H1 (cell line): ENCODE measurements around the gene ZNG1B. TPM values are rescaled to one million over a fixed set of nuclear protein-coding genes. Genes with fewer than 3 reads are reported as not detected.
"Not testable (repeated sequence)": the region's sequence is repeated elsewhere in the genome, so short reads cannot be mapped to it uniquely, and the experiment has no call there.

ENCODE experiments used
- CTCF ChIA-PET: fragments of 300-600 bp; sonication (Branson Sonifier 250); formaldehyde crosslinking; loops from one replicate; lab custom pipeline; 2021; ENCODE audit not compliant: partially characterized antibody; lab: Charles Lee
- POLR2A ChIA-PET: fragments of 300-600 bp; sonication (Branson Sonifier 250); formaldehyde crosslinking; loops from one replicate; lab custom pipeline; 2021; ENCODE audit warnings: inconsistent platforms; ENCODE audit not compliant: partially characterized antibody; lab: Charles Lee
- DNase-seq, 2 experiments: peaks; one replicate each; pipeline versions ENCODE4 v3.0.0 to v3.0.0-alpha.2; 2010 to 2022; ENCODE audit warnings: low spot score in 2 of 2, low read depth in 1 of 2, mixed read lengths in 1 of 2
- FAIRE-seq: peaks from 2 replicates; lab custom pipeline; 2011; peaks lifted over from hg19 to GRCh38; lab: Jason Lieb, UNC
- H2AFZ ChIP-seq: 2 replicates; pipeline ENCODE4 v1.8.1; 2012; ENCODE audit warnings: low read length, inconsistent platforms
- H2AK5ac ChIP-seq: 2 replicates; pipeline ENCODE4 v1.6.1; 2013; ENCODE audit warnings: low read depth, low read length
- H2BK120ac ChIP-seq: replicated peaks from 2 replicates; pipeline ENCODE3; 2013; ENCODE audit warnings: low read depth, low read length, inconsistent platforms
- H2BK12ac ChIP-seq: 2 replicates; pipeline ENCODE4 v1.6.1; 2013; ENCODE audit warnings: low read depth, low read length
- H2BK15ac ChIP-seq: 2 replicates; pipeline ENCODE4 v1.6.1; 2013; ENCODE audit warnings: low read length
- H2BK20ac ChIP-seq: 2 replicates; pipeline ENCODE4 v1.6.1; 2013; ENCODE audit warnings: low read length
- H2BK5ac ChIP-seq: 2 replicates; pipeline ENCODE4 v1.6.1; 2013; ENCODE audit warnings: low read depth, low read length
- H3K14ac ChIP-seq: 2 replicates; pipeline ENCODE4 v1.6.1; 2013; ENCODE audit warnings: inconsistent platforms; ENCODE audit not compliant: insufficient read length
- H3K18ac ChIP-seq: 2 replicates; pipeline ENCODE4 v1.6.1; 2013; ENCODE audit warnings: low read length; ENCODE audit errors: extremely low read depth
- H3K23ac ChIP-seq: 2 replicates; pipeline ENCODE4 v1.6.1; 2013; ENCODE audit warnings: inconsistent platforms; ENCODE audit not compliant: insufficient read length
- H3K23me2 ChIP-seq: 2 replicates; pipeline ENCODE4 v1.6.1; 2013; ENCODE audit warnings: low read depth, low read length
- H3K27ac ChIP-seq: 2 replicates; pipeline ENCODE4 v1.6.1; 2011; ENCODE audit warnings: low read depth, low read length, inconsistent platforms
- H3K27me3 ChIP-seq, 4 experiments: replicated peaks in 1 of 4; 1 replicate in 1 of 4; 2 replicates in 3 of 4; pipeline versions ENCODE4 v1.6.1 to v1.8.1; 2011 to 2013; ENCODE audit warnings: low read length in 3 of 4, mild to moderate bottlenecking in 3 of 4, inconsistent platforms in 2 of 4, mixed read lengths in 2 of 4, moderate library complexity in 1 of 4; ENCODE audit not compliant: control insufficient read depth in 3 of 4, insufficient read depth in 3 of 4; ENCODE audit errors: extremely low read depth in 1 of 4
- H3K36me3 ChIP-seq, 4 experiments: 2 replicates each; pipeline versions ENCODE4 v1.6.1 to v1.8.1; 2011 to 2013; ENCODE audit warnings: mild to moderate bottlenecking in 4 of 4, low read length in 3 of 4, moderate library complexity in 2 of 4, control low read depth in 1 of 4, inconsistent platforms in 1 of 4; ENCODE audit not compliant: insufficient read depth in 4 of 4, control insufficient read depth in 2 of 4
- H3K4ac ChIP-seq: replicated peaks from 2 replicates; pipeline ENCODE3; 2013; ENCODE audit warnings: low read length, low read depth, mixed read lengths, inconsistent platforms; ENCODE audit not compliant: insufficient read length
- H3K4me1 ChIP-seq, 4 experiments: replicated peaks in 1 of 4; 1 replicate in 1 of 4; 2 replicates in 3 of 4; pipeline versions ENCODE4 v1.6.1 to v1.8.1; 2011 to 2013; ENCODE audit warnings: low read length in 3 of 4, inconsistent platforms in 2 of 4, mixed read lengths in 1 of 4; ENCODE audit not compliant: insufficient read depth in 4 of 4, control insufficient read depth in 3 of 4
- H3K4me2 ChIP-seq, 2 experiments: 2 replicates each; pipeline versions ENCODE4 v1.6.1 to v1.8.1; 2011 to 2013; ENCODE audit warnings: low read depth in 2 of 2, low read length in 2 of 2, control low read depth in 1 of 2, inconsistent platforms in 1 of 2, mild to moderate bottlenecking in 1 of 2; ENCODE audit not compliant: insufficient read depth in 1 of 2
- H3K4me3 ChIP-seq, 4 experiments: fragments of 200-600, 300-600 bp in 1 of 4; sonication (generic), shearing (Covaris generic), sonication (Bioruptor Twin) in 1 of 4; 2 replicates each; pipeline versions ENCODE4 v1.5.1 to v1.8.1; 2011 to 2016; ENCODE audit warnings: low read length in 4 of 4, low read depth in 3 of 4, control low read depth in 2 of 4, inconsistent platforms in 2 of 4, mild to moderate bottlenecking in 2 of 4, mixed read lengths in 1 of 4, moderate library complexity in 1 of 4; ENCODE audit not compliant: insufficient read depth in 2 of 4; ENCODE audit errors: extremely low read depth in 1 of 4
- H3K56ac ChIP-seq: replicated peaks from 2 replicates; pipeline ENCODE3; 2013; ENCODE audit warnings: low read depth, mild to moderate bottlenecking, mixed read lengths, low read length, inconsistent platforms; ENCODE audit not compliant: insufficient read length
- H3K79me1 ChIP-seq: 2 replicates; pipeline ENCODE4 v1.6.1; 2013; ENCODE audit warnings: low read depth, low read length, control low read depth
- H3K79me2 ChIP-seq, 2 experiments: 2 replicates each; pipeline versions ENCODE4 v1.6.1 to v1.8.1; 2012 to 2013; ENCODE audit warnings: low read length in 2 of 2, mild to moderate bottlenecking in 2 of 2, inconsistent platforms in 1 of 2; ENCODE audit not compliant: insufficient read depth in 2 of 2, control insufficient read depth in 1 of 2
- H3K9ac ChIP-seq, 4 experiments: replicated peaks in 1 of 4; 1 replicate in 1 of 4; 2 replicates in 3 of 4; pipeline versions ENCODE4 v1.6.1 to v1.8.1; 2011 to 2013; ENCODE audit warnings: low read depth in 3 of 4, low read length in 3 of 4, control low read depth in 2 of 4, mild to moderate bottlenecking in 2 of 4, moderate library complexity in 2 of 4, inconsistent platforms in 1 of 4; ENCODE audit errors: extremely low read depth in 1 of 4
- H3K9me3 ChIP-seq, 2 experiments: 2 replicates each; pipeline versions ENCODE4 v1.6.1 to v1.8.1; 2012 to 2013; ENCODE audit warnings: mild to moderate bottlenecking in 2 of 2, moderate library complexity in 2 of 2, control low read depth in 1 of 2, inconsistent platforms in 1 of 2, low read depth in 1 of 2, low read length in 1 of 2, mixed read lengths in 1 of 2; ENCODE audit not compliant: insufficient read depth in 2 of 2
- H4K20me1 ChIP-seq, 2 experiments: replicated peaks in 1 of 2; 2 replicates each; pipeline versions ENCODE3 to v1.8.1; 2011 to 2013; ENCODE audit warnings: inconsistent platforms in 2 of 2, low read length in 2 of 2, mild to moderate bottlenecking in 1 of 2; ENCODE audit not compliant: insufficient read depth in 2 of 2, control insufficient read depth in 1 of 2
- H4K5ac ChIP-seq: 2 replicates; pipeline ENCODE4 v1.6.1; 2013; ENCODE audit warnings: low read length, low read depth, mixed read lengths, inconsistent platforms; ENCODE audit not compliant: insufficient read length
- H4K8ac ChIP-seq: 2 replicates; pipeline ENCODE4 v1.8.0; 2013; ENCODE audit warnings: mild to moderate bottlenecking, moderate library complexity, low read length, inconsistent platforms; ENCODE audit not compliant: insufficient read depth; ENCODE audit errors: extremely low read depth
- H4K91ac ChIP-seq: replicated peaks from 2 replicates; pipeline ENCODE3; 2013; ENCODE audit warnings: low read length, mixed read lengths, inconsistent platforms; ENCODE audit not compliant: insufficient read length
- EZH2 ChIP-seq: fragments of 200-600 bp; sonication (generic); IDR thresholded peaks from 2 replicates; pipeline ENCODE4 v1.7.1; 2012; ENCODE audit warnings: low read depth, mild to moderate bottlenecking, moderate library complexity, low read length, inconsistent platforms; ENCODE audit not compliant: severe bottlenecking
- SUZ12 ChIP-seq: fragments of 200-600 bp; sonication (generic); IDR thresholded peaks from 2 replicates; pipeline ENCODE4 v1.6.1; 2012; ENCODE audit warnings: mild to moderate bottlenecking, inconsistent platforms, low read length, moderate library complexity, mixed read lengths
- WGBS, 2 experiments: shearing (Covaris generic) in 1 of 2; methylation state at CpG; one replicate each; pipeline versions ENCODE4 v1.1.6 to v1.1.7; 2013 to 2015; ENCODE audit warnings: low lambda C conversion rate in 2 of 2, mixed read lengths in 2 of 2, inconsistent platforms in 1 of 2, low coverage in 1 of 2, missing lambda C conversion rate in 1 of 2; ENCODE audit not compliant: insufficient replicate concordance in 2 of 2, insufficient coverage in 1 of 2, insufficient read length in 1 of 2; ENCODE audit errors: extremely low coverage in 1 of 2, missing lambda C conversion rate in 1 of 2; 5-methylcytosine and 5-hydroxymethylcytosine counted together
- polyA plus RNA-seq, 7 experiments: library from polyadenylated mRNA; depleted of rRNA in 3 of 7; stranded (reverse) in 5 of 7; unstranded in 2 of 7; fragments of >200 nt in 5 of 7; fragments of 200-250 nt in 2 of 7; gene quantifications; 1 replicate in 5 of 7; 2 replicates in 1 of 7; 4 replicates in 1 of 7; pipeline versions ENCODE4 v1.2.1 to v1.2.3, GENCODE V29; 2011 to 2013; ENCODE audit warnings: missing spikeins in 2 of 7, mixed read lengths in 2 of 7
- total RNA-seq: library from RNA; stranded (reverse); fragmentation: NEBNext Ultra II Directional; extraction: Animal tissue kit (Norgen Biotek cat#: 25700); gene quantifications from 2 replicates; pipeline ENCODE4 v1.2.1, GENCODE V29; 2021

The ZNG1B gene
- total and polyA plus RNA-seq, 2 of the 8 experiments (the other 6 are each of a cell fraction or from before 2014, with no cell fraction given): 12.8 to 32.7 TPM

DNA sequence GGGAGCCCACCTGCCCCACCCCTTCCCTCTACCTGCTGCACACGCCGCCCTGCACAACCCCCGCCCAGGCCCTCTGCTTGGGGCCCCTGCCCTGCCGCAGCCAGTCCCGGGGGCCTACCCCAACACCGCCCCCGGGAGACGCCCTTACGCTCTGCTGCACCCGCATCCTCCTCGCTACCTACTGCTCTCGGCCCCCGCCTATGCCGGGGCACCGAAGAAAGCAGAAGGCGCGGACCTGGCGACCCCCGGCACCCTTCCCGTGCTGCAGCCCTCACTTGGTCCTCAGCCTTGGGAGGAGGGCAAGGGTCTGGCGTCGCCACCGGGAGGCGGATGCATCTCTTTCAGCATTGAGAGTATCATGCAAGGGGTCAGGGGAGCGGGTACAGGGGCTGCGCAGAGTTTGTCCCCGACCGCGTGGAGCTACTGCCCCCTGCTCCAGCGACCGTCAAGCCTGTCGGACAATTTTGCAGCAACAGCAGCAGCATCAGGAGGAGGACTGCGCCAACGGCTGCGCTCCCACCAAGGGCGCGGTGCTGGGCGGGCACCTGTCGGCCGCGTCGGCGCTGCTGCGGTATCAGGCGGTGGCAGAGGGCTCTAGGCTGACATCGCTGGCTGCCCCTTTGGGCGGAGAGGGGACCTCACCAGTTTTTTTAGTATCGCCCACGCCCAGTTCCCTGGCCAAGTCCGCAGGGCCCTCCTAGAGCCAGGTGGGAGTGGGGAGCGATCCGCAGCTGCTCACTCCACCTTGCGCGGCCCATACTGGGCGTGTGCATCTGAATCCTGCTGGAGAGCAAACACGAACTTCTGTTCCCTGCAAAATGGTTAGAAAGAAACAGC lies 62.6 kb downstream of the ZNG1B start:
- H2BK120ac ChIP-seq, H3K23ac ChIP-seq, H4K20me1 ChIP-seq, H4K91ac ChIP-seq, H4K5ac ChIP-seq, CTCF ChIA-PET, H3K79me1 ChIP-seq, H3K14ac ChIP-seq, H2AK5ac ChIP-seq, H2AFZ ChIP-seq, H3K27ac ChIP-seq, H3K4me1 ChIP-seq, H3K4me3 ChIP-seq, H3K79me2 ChIP-seq, H3K23me2 ChIP-seq, H3K18ac ChIP-seq, H4K8ac ChIP-seq, H2BK5ac ChIP-seq, H3K4ac ChIP-seq, POLR2A ChIA-PET, H3K4me2 ChIP-seq, H2BK12ac ChIP-seq, H3K9me3 ChIP-seq, H3K56ac ChIP-seq, FAIRE-seq, H2BK20ac ChIP-seq, H3K9ac ChIP-seq, H3K36me3 ChIP-seq: not testable (repeated sequence)
- H3K27me3 ChIP-seq: peaks cover 20 to 44% (median 38%) of the 10 kb centered on the region in 4 experiments; a peak in 6 of 7 replicates
- WGBS, 2 experiments: 2% methylated on average over 9 of the region's 56 CpGs; no CpG with 5 or more reads in 1 of the 2 experiments
- peak in 1 of 2 experiments; percentile 51 for DNase-seq
- TF ChIP-seq EZH2 (peak; percentile 61), SUZ12 (peak; percentile 67; the same call in 1 of the 2 replicates)
- TF ChIP-seq, all 59 proteins: peak for 2; not testable (repeated sequence) for 57
- not testable (repeated sequence) for H2BK15ac ChIP-seq
